Activated naive CD4-positive, alpha-beta T cell treated with anti-CD3 and anti-CD28 coated beads, Interleukin-2, amount 50 U/mL, for 72 hours (primary cell): ENCODE results near the gene FRMPD2. TPM values are rescaled to one million over a fixed set of nuclear protein-coding genes. Genes with fewer than 3 reads are reported as not detected.
"Not testable (repeated sequence)": the region's sequence is repeated elsewhere in the genome, so short reads cannot be mapped to it uniquely, and the experiment has no call there.

Experiments used
- ATAC-seq, 2 donors: fragments of 150-1000 bp; cut with Tn5 transposase; 2 replicates each; pipeline ENCODE4 v1.10.0; 2021; ENCODE audit warnings: mild to moderate bottlenecking in 2 of 2, moderate library complexity in 2 of 2
- DNase-seq, 2 donors: peaks; one replicate each; pipeline ENCODE4 v3.0.0; 2021 to 2022; ENCODE audit warnings: low spot score in 2 of 2
- H3K27ac Mint-ChIP-seq, 2 donors: one replicate each; pipeline ENCODE4 v1.8.0; 2022; ENCODE audit warnings: mild to moderate bottlenecking in 2 of 2, mixed read lengths in 2 of 2
- H3K36me3 Mint-ChIP-seq, 2 donors: one replicate each; pipeline ENCODE4 v1.8.0; 2022; ENCODE audit warnings: mixed read lengths in 2 of 2
- H3K9me3 Mint-ChIP-seq, 2 donors: one replicate each; pipeline ENCODE4 v1.8.0; 2022; ENCODE audit warnings: mixed read lengths in 2 of 2
- total RNA-seq, 2 donors: library from RNA; stranded (reverse); gene quantifications; one replicate each; pipeline ENCODE4 v1.2.3, GENCODE V29; 2022

The FRMPD2 gene
- total RNA-seq, 2 donors from 2014 or later = 0.36 TPM; not detected in 1

- DNase-seq (no peak), ATAC-seq (no peak)
- Mint-ChIP-seq H3K9me3 (no peaks in the 10 kb centered on the region), H3K36me3 (no peaks in the 10 kb centered on the region), H3K27ac (no peak overlapping the region)
Measured at GRCh38 chr10:48206482-48207250, 67.8 kb downstream of the FRMPD2 start.

- no peak for DNase-seq
- Mint-ChIP-seq H3K9me3 (no peaks in the 10 kb centered on the region), H3K36me3 (no peaks in the 10 kb centered on the region), H3K27ac (no peak overlapping the region)
- ATAC-seq = no peak
Measured at GRCh38 chr10:48205918-48206317, 68.6 kb downstream of the FRMPD2 start.

GRCh38 chr10:48199580-48200377 is 74.7 kb downstream of the FRMPD2 start:
- no peak for ATAC-seq
- no peaks in the 10 kb centered on the region for H3K36me3 Mint-ChIP-seq
- H3K27ac Mint-ChIP-seq = no peak overlapping the region
- peaks cover 4% of the 10 kb centered on the region in 2 donors for H3K9me3 Mint-ChIP-seq
- DNase-seq = no peak

- H3K27ac Mint-ChIP-seq = no peak overlapping the region
- no peak for ATAC-seq
Measured at GRCh38 chr10:48197236-48197899, 77.1 kb downstream of the FRMPD2 start.

GRCh38 chr10:48195803-48196202 is 78.7 kb downstream of the FRMPD2 start:
- DNase-seq (no peak), ATAC-seq (no peak)
- peaks cover 4% of the 10 kb centered on the region in 2 donors for H3K9me3 Mint-ChIP-seq
- no peak overlapping the region for H3K27ac Mint-ChIP-seq
- H3K36me3 Mint-ChIP-seq = no peaks in the 10 kb centered on the region

More at GRCh38 chr10:48197236-48197899, 77.1 kb downstream of the FRMPD2 start:
- Mint-ChIP-seq H3K36me3 (no peaks in the 10 kb centered on the region), H3K9me3 (peaks cover 4% of the 10 kb centered on the region in 2 donors)
- DNase-seq = no peak

GRCh38 chr10:48194830-48195229 is 79.7 kb downstream of the FRMPD2 start:
- no peak overlapping the region for H3K27ac Mint-ChIP-seq

GRCh38 chr10:48193556-48193955 is 80.9 kb downstream of the FRMPD2 start:
- Mint-ChIP-seq H3K27ac (no peak overlapping the region), H3K36me3 (no peaks in the 10 kb centered on the region), H3K9me3 (no peaks in the 10 kb centered on the region)
- DNase-seq (no peak), ATAC-seq (no peak)

More at GRCh38 chr10:48194830-48195229, 79.7 kb downstream of the FRMPD2 start:
- DNase-seq (no peak), ATAC-seq (no peak)
- H3K9me3 Mint-ChIP-seq = peaks cover 4% of the 10 kb centered on the region in 2 donors
- no peaks in the 10 kb centered on the region for H3K36me3 Mint-ChIP-seq

GRCh38 chr10:48192881-48193450 is 81.5 kb downstream of the FRMPD2 start:
- no peak for DNase-seq

GRCh38 chr10:48187713-48188485 is 86.6 kb downstream of the FRMPD2 start:
- ATAC-seq (no peak), DNase-seq (no peak)
- no peaks in the 10 kb centered on the region for H3K9me3 Mint-ChIP-seq
- no peaks in the 10 kb centered on the region for H3K36me3 Mint-ChIP-seq
- H3K27ac Mint-ChIP-seq = no peak overlapping the region

More at GRCh38 chr10:48192881-48193450, 81.5 kb downstream of the FRMPD2 start:
- Mint-ChIP-seq H3K27ac (no peak overlapping the region), H3K9me3 (no peaks in the 10 kb centered on the region), H3K36me3 (no peaks in the 10 kb centered on the region)
- ATAC-seq = no peak

- no peak for ATAC-seq
- no peak for DNase-seq
- H3K36me3 Mint-ChIP-seq = no peaks in the 10 kb centered on the region
- no peak overlapping the region for H3K27ac Mint-ChIP-seq
- H3K9me3 Mint-ChIP-seq = no peaks in the 10 kb centered on the region
Measured at GRCh38 chr10:48187126-48187525, 87.4 kb downstream of the FRMPD2 start.

- DNase-seq, ATAC-seq, H3K9me3 Mint-ChIP-seq, H3K36me3 Mint-ChIP-seq, H3K27ac Mint-ChIP-seq: not testable (repeated sequence)
Measured at GRCh38 chr10:48186264-48186804, 88.2 kb downstream of the FRMPD2 start.

GRCh38 chr10:48184224-48184623 is 90.3 kb downstream of the FRMPD2 start:
- H3K9me3 Mint-ChIP-seq = no peaks in the 10 kb centered on the region
- no peak overlapping the region for H3K27ac Mint-ChIP-seq
- DNase-seq (no peak), ATAC-seq (no peak)
- no peaks in the 10 kb centered on the region for H3K36me3 Mint-ChIP-seq

GRCh38 chr10:48172715-48173114 is 101.8 kb downstream of the FRMPD2 start:
- not testable (repeated sequence) for H3K36me3 Mint-ChIP-seq, ATAC-seq, H3K27ac Mint-ChIP-seq, DNase-seq, H3K9me3 Mint-ChIP-seq

GRCh38 chr10:48160670-48161069 is 113.8 kb downstream of the FRMPD2 start:
- DNase-seq, ATAC-seq, H3K27ac Mint-ChIP-seq, H3K36me3 Mint-ChIP-seq, H3K9me3 Mint-ChIP-seq: not testable (repeated sequence)

- ATAC-seq, H3K27ac Mint-ChIP-seq, H3K36me3 Mint-ChIP-seq, DNase-seq, H3K9me3 Mint-ChIP-seq: not testable (repeated sequence)
Measured at GRCh38 chr10:48160163-48160562, 114.3 kb downstream of the FRMPD2 start.
